WTC11 (cell line): ENCODE measurements around the gene GLRA1. TPM values are rescaled to one million over a fixed set of nuclear protein-coding genes. Genes with fewer than 3 reads are reported as not detected.

ENCODE experiments used
- AR ChIP-seq: fragments of 250-450 bp; sonication (Bioruptor Pico); IDR thresholded peaks from 2 replicates; pipeline ENCODE4 v1.9.0; 2021; ENCODE audit warnings: mild to moderate bottlenecking
- ATF1 ChIP-seq: sonication (generic); formaldehyde crosslinking; IDR thresholded peaks from 2 replicates; pipeline ENCODE4 v1.8.1; 2023; ENCODE audit warnings: mild to moderate bottlenecking, moderate library complexity, missing genetic modification reagents
- CBFB ChIP-seq: sonication (generic); formaldehyde crosslinking; IDR thresholded peaks from 2 replicates; pipeline ENCODE4 v1.8.1; 2022; ENCODE audit warnings: mild to moderate bottlenecking, low read depth, missing genetic modification reagents
- CREM ChIP-seq: sonication (generic); formaldehyde crosslinking; IDR thresholded peaks from 2 replicates; pipeline ENCODE4 v1.8.1; 2022; ENCODE audit warnings: mild to moderate bottlenecking, missing genetic modification reagents, moderate library complexity
- CTCF ChIP-seq: fragments of 200-600 bp; IDR thresholded peaks from 2 replicates; pipeline ENCODE4 v1.8.0; 2022; ENCODE audit warnings: antibody characterized with exemption
- FOXJ3 ChIP-seq: sonication (generic); formaldehyde crosslinking; IDR thresholded peaks from 2 replicates; pipeline ENCODE4 v1.9.0; 2021; ENCODE audit warnings: missing genetic modification reagents, mild to moderate bottlenecking, borderline replicate concordance
- GRHL2 ChIP-seq: fragments of 250-450 bp; sonication (Bioruptor Pico); IDR thresholded peaks from 2 replicates; pipeline ENCODE4 v1.8.0; 2022; ENCODE audit warnings: mild to moderate bottlenecking, moderate library complexity; ENCODE audit not compliant: insufficient replicate concordance, severe bottlenecking
- GTF2I ChIP-seq: fragments of 250-450 bp; sonication (Bioruptor Pico); conservative IDR thresholded peaks from 2 replicates; pipeline ENCODE4 v1.4.0; 2021; ENCODE audit warnings: mild to moderate bottlenecking
- KAT7 ChIP-seq: sonication (generic); formaldehyde crosslinking; IDR thresholded peaks from 2 replicates; pipeline ENCODE4 v1.8.1; 2023; ENCODE audit warnings: missing genetic modification reagents, mild to moderate bottlenecking, borderline replicate concordance
- NFE2L1 ChIP-seq: sonication (generic); formaldehyde crosslinking; IDR thresholded peaks from 2 replicates; pipeline ENCODE4 v1.8.1; 2023; ENCODE audit warnings: missing genetic modification reagents
- OVOL2 ChIP-seq: fragments of 250-450 bp; sonication (Bioruptor Pico); IDR thresholded peaks from 2 replicates; pipeline ENCODE4 v1.9.0; 2021; ENCODE audit warnings: mild to moderate bottlenecking, borderline replicate concordance
- RELA ChIP-seq: sonication (generic); formaldehyde crosslinking; IDR thresholded peaks from 2 replicates; pipeline ENCODE4 v1.8.1; 2022; ENCODE audit warnings: missing genetic modification reagents, mild to moderate bottlenecking, borderline replicate concordance
- RORB ChIP-seq: fragments of 250-450 bp; sonication (Bioruptor Pico); IDR thresholded peaks from 2 replicates; pipeline ENCODE4 v1.9.0; 2021; ENCODE audit warnings: mild to moderate bottlenecking
- TEAD4 ChIP-seq: sonication (generic); formaldehyde crosslinking; IDR thresholded peaks from 2 replicates; pipeline ENCODE4 v1.8.0; 2022; ENCODE audit warnings: mild to moderate bottlenecking, missing genetic modification reagents
- ZNF232 ChIP-seq: sonication (generic); formaldehyde crosslinking; IDR thresholded peaks from 2 replicates; pipeline ENCODE4 v1.8.0; 2022; ENCODE audit warnings: mild to moderate bottlenecking, missing genetic modification reagents
- ZNF317 ChIP-seq: sonication (generic); formaldehyde crosslinking; IDR thresholded peaks from 2 replicates; pipeline ENCODE4 v1.8.1; 2023; ENCODE audit warnings: low read depth, mild to moderate bottlenecking, moderate library complexity, missing genetic modification reagents, borderline replicate concordance
- ZNF416 ChIP-seq: fragments of 250-450 bp; sonication (Bioruptor Pico); IDR thresholded peaks from 2 replicates; pipeline ENCODE4 v1.9.0; 2021; ENCODE audit warnings: mild to moderate bottlenecking, inconsistent platforms
- ZNF423 ChIP-seq: fragments of 250-450 bp; sonication (Bioruptor Pico); IDR thresholded peaks from 2 replicates; pipeline ENCODE4 v2.1.2; 2022; ENCODE audit warnings: mild to moderate bottlenecking, moderate library complexity
- total RNA-seq: library from RNA; stranded (reverse); gene quantifications from 3 replicates; pipeline ENCODE4 v1.2.3, GENCODE V29; 2021
- TF ChIP-seq, protein P1 (sequence below): sonication (generic); formaldehyde crosslinking; IDR thresholded peaks from 2 replicates; pipeline ENCODE4 v1.8.0; 2023; ENCODE audit warnings: mild to moderate bottlenecking, missing genetic modification reagents
- TF ChIP-seq, protein P2 (sequence below): sonication (generic); formaldehyde crosslinking; IDR thresholded peaks from 2 replicates; pipeline ENCODE4 v1.8.1; 2023; ENCODE audit warnings: mild to moderate bottlenecking, missing genetic modification reagents, moderate library complexity
- TF ChIP-seq, protein P3 (sequence below): sonication (generic); formaldehyde crosslinking; IDR thresholded peaks from 2 replicates; pipeline ENCODE4 v1.8.1; 2023; ENCODE audit warnings: mild to moderate bottlenecking, missing genetic modification reagents
- TF ChIP-seq, protein P4 (sequence below): sonication (generic); formaldehyde crosslinking; IDR thresholded peaks from 2 replicates; pipeline ENCODE4 v1.8.0; 2023; ENCODE audit warnings: missing genetic modification reagents, mild to moderate bottlenecking, borderline replicate concordance

Gene GLRA1
- total RNA-seq, 1 experiment from 2014 or later: not detected

DNA sequence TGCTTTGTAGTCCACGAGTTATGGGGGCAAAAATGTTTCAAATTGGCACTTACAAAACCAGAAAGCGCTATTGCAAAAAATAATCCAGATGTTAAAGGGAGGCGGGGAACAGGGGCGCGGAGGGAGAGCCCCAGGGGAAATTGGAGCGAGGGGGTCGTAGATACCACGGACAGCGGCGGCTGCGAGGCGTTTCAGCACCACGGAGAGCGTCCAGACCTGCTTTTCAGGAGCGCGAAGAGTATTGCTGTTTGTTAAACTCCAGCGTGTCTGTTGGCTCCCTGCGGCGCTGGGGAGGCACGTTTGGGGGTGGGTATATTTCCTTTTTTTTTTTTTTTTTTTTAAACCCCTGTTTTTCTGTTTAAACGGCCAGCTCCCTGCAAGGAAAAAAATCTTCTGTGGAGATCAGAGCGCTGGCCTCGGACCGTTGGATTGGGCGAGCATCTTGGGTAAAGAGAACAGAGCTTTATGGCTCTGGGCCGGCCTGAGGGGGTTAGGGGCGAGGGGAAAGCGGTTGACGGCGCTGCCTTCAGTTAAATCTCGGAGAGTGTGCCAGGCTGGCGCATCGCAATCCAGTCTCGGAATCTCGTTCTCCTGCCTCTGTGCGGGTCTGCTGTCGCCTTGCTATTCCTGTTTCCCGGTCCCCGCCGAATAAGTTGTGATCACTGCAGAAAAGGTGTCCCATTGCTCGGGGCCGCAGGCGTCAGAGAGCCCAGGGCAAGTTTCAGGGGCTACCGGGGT is at the start of gene GLRA1 (continued):
- peak; percentile 95 for TF ChIP-seq CREM (CRISPR knock-in tag)
- peak; percentile 78 for TF ChIP-seq ZNF317 (CRISPR knock-in tag)
- TF ChIP-seq AR: no peak
- peak; percentile 97 for TF ChIP-seq FOXJ3
- peak; percentile 99 for TF ChIP-seq RELA
- TF ChIP-seq, protein P1, sequence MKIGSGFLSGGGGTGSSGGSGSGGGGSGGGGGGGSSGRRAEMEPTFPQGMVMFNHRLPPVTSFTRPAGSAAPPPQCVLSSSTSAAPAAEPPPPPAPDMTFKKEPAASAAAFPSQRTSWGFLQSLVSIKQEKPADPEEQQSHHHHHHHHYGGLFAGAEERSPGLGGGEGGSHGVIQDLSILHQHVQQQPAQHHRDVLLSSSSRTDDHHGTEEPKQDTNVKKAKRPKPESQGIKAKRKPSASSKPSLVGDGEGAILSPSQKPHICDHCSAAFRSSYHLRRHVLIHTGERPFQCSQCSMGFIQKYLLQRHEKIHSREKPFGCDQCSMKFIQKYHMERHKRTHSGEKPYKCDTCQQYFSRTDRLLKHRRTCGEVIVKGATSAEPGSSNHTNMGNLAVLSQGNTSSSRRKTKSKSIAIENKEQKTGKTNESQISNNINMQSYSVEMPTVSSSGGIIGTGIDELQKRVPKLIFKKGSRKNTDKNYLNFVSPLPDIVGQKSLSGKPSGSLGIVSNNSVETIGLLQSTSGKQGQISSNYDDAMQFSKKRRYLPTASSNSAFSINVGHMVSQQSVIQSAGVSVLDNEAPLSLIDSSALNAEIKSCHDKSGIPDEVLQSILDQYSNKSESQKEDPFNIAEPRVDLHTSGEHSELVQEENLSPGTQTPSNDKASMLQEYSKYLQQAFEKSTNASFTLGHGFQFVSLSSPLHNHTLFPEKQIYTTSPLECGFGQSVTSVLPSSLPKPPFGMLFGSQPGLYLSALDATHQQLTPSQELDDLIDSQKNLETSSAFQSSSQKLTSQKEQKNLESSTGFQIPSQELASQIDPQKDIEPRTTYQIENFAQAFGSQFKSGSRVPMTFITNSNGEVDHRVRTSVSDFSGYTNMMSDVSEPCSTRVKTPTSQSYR (CRISPR knock-in tag): peak; percentile 99
- TF ChIP-seq ZNF416 (CRISPR knock-in tag): no peak
- TF ChIP-seq CTCF: no peak
- TF ChIP-seq ATF1 (CRISPR knock-in tag): peak; percentile 98
- peak; percentile 100 for TF ChIP-seq KAT7
- TF ChIP-seq, protein P2, sequence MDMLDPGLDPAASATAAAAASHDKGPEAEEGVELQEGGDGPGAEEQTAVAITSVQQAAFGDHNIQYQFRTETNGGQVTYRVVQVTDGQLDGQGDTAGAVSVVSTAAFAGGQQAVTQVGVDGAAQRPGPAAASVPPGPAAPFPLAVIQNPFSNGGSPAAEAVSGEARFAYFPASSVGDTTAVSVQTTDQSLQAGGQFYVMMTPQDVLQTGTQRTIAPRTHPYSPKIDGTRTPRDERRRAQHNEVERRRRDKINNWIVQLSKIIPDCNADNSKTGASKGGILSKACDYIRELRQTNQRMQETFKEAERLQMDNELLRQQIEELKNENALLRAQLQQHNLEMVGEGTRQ: peak; percentile 62
- TF ChIP-seq ZNF423 (CRISPR knock-in tag): peak; percentile 44; the same call in 1 of the 2 replicates
- no peak for TF ChIP-seq OVOL2 (CRISPR knock-in tag)
- peak; percentile 100 for TF ChIP-seq ZNF232 (CRISPR knock-in tag)
- TF ChIP-seq, protein P3, sequence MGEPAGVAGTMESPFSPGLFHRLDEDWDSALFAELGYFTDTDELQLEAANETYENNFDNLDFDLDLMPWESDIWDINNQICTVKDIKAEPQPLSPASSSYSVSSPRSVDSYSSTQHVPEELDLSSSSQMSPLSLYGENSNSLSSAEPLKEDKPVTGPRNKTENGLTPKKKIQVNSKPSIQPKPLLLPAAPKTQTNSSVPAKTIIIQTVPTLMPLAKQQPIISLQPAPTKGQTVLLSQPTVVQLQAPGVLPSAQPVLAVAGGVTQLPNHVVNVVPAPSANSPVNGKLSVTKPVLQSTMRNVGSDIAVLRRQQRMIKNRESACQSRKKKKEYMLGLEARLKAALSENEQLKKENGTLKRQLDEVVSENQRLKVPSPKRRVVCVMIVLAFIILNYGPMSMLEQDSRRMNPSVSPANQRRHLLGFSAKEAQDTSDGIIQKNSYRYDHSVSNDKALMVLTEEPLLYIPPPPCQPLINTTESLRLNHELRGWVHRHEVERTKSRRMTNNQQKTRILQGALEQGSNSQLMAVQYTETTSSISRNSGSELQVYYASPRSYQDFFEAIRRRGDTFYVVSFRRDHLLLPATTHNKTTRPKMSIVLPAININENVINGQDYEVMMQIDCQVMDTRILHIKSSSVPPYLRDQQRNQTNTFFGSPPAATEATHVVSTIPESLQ (CRISPR knock-in tag): peak; percentile 96
- no peak for TF ChIP-seq GTF2I (CRISPR knock-in tag)
- no peak for TF ChIP-seq RORB (CRISPR knock-in tag)
- TF ChIP-seq GRHL2 (CRISPR knock-in tag): no peak
- TF ChIP-seq, protein P4, sequence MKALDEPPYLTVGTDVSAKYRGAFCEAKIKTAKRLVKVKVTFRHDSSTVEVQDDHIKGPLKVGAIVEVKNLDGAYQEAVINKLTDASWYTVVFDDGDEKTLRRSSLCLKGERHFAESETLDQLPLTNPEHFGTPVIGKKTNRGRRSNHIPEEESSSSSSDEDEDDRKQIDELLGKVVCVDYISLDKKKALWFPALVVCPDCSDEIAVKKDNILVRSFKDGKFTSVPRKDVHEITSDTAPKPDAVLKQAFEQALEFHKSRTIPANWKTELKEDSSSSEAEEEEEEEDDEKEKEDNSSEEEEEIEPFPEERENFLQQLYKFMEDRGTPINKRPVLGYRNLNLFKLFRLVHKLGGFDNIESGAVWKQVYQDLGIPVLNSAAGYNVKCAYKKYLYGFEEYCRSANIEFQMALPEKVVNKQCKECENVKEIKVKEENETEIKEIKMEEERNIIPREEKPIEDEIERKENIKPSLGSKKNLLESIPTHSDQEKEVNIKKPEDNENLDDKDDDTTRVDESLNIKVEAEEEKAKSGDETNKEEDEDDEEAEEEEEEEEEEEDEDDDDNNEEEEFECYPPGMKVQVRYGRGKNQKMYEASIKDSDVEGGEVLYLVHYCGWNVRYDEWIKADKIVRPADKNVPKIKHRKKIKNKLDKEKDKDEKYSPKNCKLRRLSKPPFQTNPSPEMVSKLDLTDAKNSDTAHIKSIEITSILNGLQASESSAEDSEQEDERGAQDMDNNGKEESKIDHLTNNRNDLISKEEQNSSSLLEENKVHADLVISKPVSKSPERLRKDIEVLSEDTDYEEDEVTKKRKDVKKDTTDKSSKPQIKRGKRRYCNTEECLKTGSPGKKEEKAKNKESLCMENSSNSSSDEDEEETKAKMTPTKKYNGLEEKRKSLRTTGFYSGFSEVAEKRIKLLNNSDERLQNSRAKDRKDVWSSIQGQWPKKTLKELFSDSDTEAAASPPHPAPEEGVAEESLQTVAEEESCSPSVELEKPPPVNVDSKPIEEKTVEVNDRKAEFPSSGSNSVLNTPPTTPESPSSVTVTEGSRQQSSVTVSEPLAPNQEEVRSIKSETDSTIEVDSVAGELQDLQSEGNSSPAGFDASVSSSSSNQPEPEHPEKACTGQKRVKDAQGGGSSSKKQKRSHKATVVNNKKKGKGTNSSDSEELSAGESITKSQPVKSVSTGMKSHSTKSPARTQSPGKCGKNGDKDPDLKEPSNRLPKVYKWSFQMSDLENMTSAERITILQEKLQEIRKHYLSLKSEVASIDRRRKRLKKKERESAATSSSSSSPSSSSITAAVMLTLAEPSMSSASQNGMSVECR (CRISPR knock-in tag): peak; percentile 100
- TF ChIP-seq NFE2L1 (CRISPR knock-in tag): peak; percentile 99
- peak; percentile 99 for TF ChIP-seq TEAD4 (CRISPR knock-in tag)
- TF ChIP-seq CBFB (CRISPR knock-in tag): peak; percentile 99
